ENCODE results near the gene ITGA1. TPM values are rescaled to one million over a fixed set of nuclear protein-coding genes. Genes with fewer than 3 reads are reported as not detected.

Gene ITGA1
- polyA plus RNA-seq, 6 donors from 2014 or later: not detected

DNA sequence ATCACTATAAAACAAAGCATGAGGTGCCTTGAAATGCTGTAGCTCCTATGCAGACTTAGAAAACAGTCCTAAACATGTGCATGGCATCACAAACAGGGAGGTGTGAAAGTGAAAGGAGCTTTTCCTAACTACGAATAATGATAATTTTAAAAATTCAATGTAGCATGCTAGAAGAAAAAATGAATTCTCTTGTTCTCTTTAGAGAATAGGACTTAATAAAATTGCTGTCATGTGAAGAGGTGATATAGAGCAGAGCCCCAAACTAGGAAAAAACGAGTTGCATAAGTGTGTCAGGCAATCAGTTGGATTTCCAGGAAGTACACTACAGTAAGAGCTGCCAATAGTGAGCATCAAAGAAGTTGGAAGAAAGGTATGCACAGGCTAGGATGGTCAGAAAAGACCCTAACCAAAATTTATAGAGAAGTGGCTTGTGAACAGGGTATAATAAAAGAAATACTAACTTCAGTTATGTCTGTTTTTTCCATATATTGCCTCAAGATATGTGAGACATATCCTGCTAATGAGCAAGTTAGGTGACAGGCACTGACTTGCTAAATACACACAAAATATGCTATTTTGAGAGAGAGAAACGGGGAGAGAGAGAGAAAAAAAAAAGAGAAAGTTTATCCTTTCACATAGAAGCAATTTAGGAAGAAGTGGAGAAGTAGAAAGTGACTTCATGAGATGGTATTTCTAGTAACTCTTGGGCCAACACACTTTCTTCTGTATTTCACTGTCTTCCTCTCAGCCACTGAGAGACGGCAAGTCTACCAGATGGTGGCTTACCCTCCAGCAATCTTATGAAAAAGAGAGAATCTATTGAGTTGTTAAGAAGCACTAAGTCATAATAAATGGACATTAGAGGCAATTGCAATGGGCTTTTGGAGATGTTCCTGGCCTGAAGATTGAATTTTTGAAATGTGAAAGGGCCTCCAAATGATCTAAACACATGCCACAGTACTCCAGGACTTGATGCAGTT lies 219.5 kb downstream of the ITGA1 start:
- Mint-ChIP-seq H3K4me1 (no peaks in the 10 kb centered on the region), H3K9me3 (peaks cover 0 to 3% (median 0%) of the 10 kb centered on the region in 7 donors), H3K4me3 (no peak overlapping the region), H3K27ac (peak overlapping the region in 1 of 6 donors; percentile 16), H3K36me3 (no peaks in the 10 kb centered on the region), H3K27me3 (peaks cover 0 to 9% (median 0%) of the 10 kb centered on the region in 3 donors)
- no peak for ATAC-seq (ENCODE audit: low read depth in 2 of 2)
- no peak for DNase-seq

DNA sequence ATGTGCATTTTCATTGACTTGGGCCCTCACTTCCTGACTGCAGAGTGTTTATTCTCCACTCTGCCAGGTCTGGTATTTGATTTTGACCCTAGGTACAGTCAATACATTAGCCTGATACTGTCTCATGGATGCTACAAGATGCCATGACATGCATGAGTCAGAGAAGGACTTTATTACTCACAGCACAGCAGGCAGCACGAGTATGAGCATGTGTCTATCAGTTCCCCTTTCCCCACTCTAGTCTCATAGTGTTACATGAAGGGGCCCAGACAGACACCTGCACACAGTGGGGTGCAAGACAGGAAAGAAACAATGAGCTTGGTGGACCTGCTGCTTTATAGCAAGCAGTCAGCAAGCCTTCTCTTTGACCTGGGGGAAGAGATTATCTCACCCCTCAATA lies 221.0 kb downstream of the ITGA1 start:
- ATAC-seq (ENCODE audit: low read depth in 2 of 2): no peak
- H3K27me3 Mint-ChIP-seq: peaks cover 0 to 4% (median 0%) of the 10 kb centered on the region in 3 donors
- no peak overlapping the region for H3K27ac Mint-ChIP-seq
- no peak for DNase-seq
- no peak overlapping the region for H3K4me3 Mint-ChIP-seq
- H3K9me3 Mint-ChIP-seq: peaks cover 0 to 12% (median 7%) of the 10 kb centered on the region in 7 donors
- no peaks in the 10 kb centered on the region for H3K4me1 Mint-ChIP-seq
- no peaks in the 10 kb centered on the region for H3K36me3 Mint-ChIP-seq

Other genes starting within 250 kb of the ITGA1 start
- 1 to 10 TPM; 1.3 to 3.6 (median 1.8) TPM for gene PELO, start within 50 bp of the ITGA1 start, polyA plus RNA-seq (ENCODE audit: low read depth in 6 of 6)
- gene ITGA2, start 201.4 kb downstream of the ITGA1 start, polyA plus RNA-seq (ENCODE audit: low read depth in 6 of 6): under 1 TPM in 2 of 6 donors, not detected in 4; 0.03 to 0.10 TPM

All from naive B cell (primary cell).